PFSK-1 (cell line): Measurements from ENCODE around the gene SUCO.

ENCODE experiments used
- FOXP2 ChIP-seq: optimal IDR thresholded peaks from 2 replicates; pipeline ENCODE3; 2011; ENCODE audit warnings: borderline replicate concordance, control low read depth, inconsistent platforms; ENCODE audit not compliant: insufficient read depth; ENCODE audit errors: extremely low read length, extremely low read depth
- POLR2AphosphoS5 ChIP-seq: IDR thresholded peaks from 2 replicates; pipeline ENCODE4 v1.6.1; 2012; ENCODE audit warnings: low read depth, mild to moderate bottlenecking, control low read depth, low read length, moderate library complexity
- REST ChIP-seq, 2 experiments: IDR thresholded peaks; 2 replicates each; pipeline versions ENCODE4 v1.6.1 to v1.8.0; 2011 to 2012; ENCODE audit warnings: low read depth in 2 of 2, low read length in 2 of 2, control low read depth in 1 of 2, inconsistent platforms in 1 of 2, mild to moderate bottlenecking in 1 of 2, moderate library complexity in 1 of 2; ENCODE audit not compliant: insufficient read depth in 1 of 2
- SIN3A ChIP-seq: IDR thresholded peaks from 2 replicates; pipeline ENCODE4 v1.6.1; 2012; ENCODE audit warnings: mild to moderate bottlenecking, low read length, moderate library complexity, borderline replicate concordance; ENCODE audit not compliant: insufficient read depth
- TAF1 ChIP-seq: IDR thresholded peaks from 2 replicates; pipeline ENCODE4 v1.6.1; 2012; ENCODE audit warnings: low read length, control low read depth, borderline replicate concordance; ENCODE audit not compliant: insufficient read depth

The SUCO gene

GRCh38 chr1:172510479-172510878 is 22.5 kb upstream of the SUCO start:
- TF ChIP-seq SIN3A (no peak), FOXP2 (no peak)

GRCh38 chr1:172512591-172512990 is 20.4 kb upstream of the SUCO start:
- TF ChIP-seq TAF1 = no peak
- no peak for TF ChIP-seq POLR2AphosphoS5
- TF ChIP-seq SIN3A = no peak
- no peak for TF ChIP-seq FOXP2
- no peak for TF ChIP-seq REST (IDR thresholded peaks at IDR 0.05; ENCODE audit: insufficient read depth in 1 of 2, low read depth in 2 of 2, low read length in 2 of 2)

- no peak for TF ChIP-seq REST (IDR thresholded peaks at IDR 0.05; ENCODE audit: insufficient read depth in 1 of 2, low read depth in 2 of 2, low read length in 2 of 2)
- no peak for TF ChIP-seq SIN3A
- no peak for TF ChIP-seq FOXP2
- no peak for TF ChIP-seq TAF1
- TF ChIP-seq POLR2AphosphoS5 = no peak
These were observed 19.5 kb upstream of the SUCO start for GRCh38 chr1:172513479-172513878.

GRCh38 chr1:172514108-172514507 is 18.8 kb upstream of the SUCO start:
- TF ChIP-seq REST (IDR thresholded peaks at IDR 0.05; ENCODE audit: insufficient read depth in 1 of 2, low read depth in 2 of 2, low read length in 2 of 2) = no peak
- no peak for TF ChIP-seq SIN3A
- TF ChIP-seq POLR2AphosphoS5 = no peak
- TF ChIP-seq FOXP2 = no peak

GRCh38 chr1:172515436-172515835 is 17.5 kb upstream of the SUCO start:
- no peak for TF ChIP-seq SIN3A
- TF ChIP-seq TAF1 = no peak
- no peak for TF ChIP-seq FOXP2
- no peak for TF ChIP-seq POLR2AphosphoS5
- TF ChIP-seq REST (IDR thresholded peaks at IDR 0.05; ENCODE audit: insufficient read depth in 1 of 2, low read depth in 2 of 2, low read length in 2 of 2) = no peak
